CD14-positive monocyte (primary cell): ENCODE measurements around the gene ANP32B. TPM values are rescaled to one million over a fixed set of nuclear protein-coding genes. Genes with fewer than 3 reads are reported as not detected.

ENCODE experiments used
- DNase-seq, 3 donors: peaks; one replicate each; pipeline ENCODE4 v3.0.0-alpha.2; 2011 to 2022
- H2AFZ ChIP-seq: 2 replicates; pipeline ENCODE4 v1.6.0; 2012; ENCODE audit warnings: mild to moderate bottlenecking, low read depth, low read length, inconsistent platforms; ENCODE audit not compliant: insufficient read depth, poor library complexity, severe bottlenecking
- H3K27ac ChIP-seq, 2 donors: 1 replicate in 1 of 2; 2 replicates in 1 of 2; pipeline ENCODE4 v1.5.1; 2012 to 2013; ENCODE audit warnings: low read length in 2 of 2, control low read depth in 1 of 2, inconsistent platforms in 1 of 2, low read depth in 1 of 2, mild to moderate bottlenecking in 1 of 2
- H3K27me3 ChIP-seq, 2 donors: one replicate each; pipeline versions ENCODE4 v1.6.0 to v1.6.1; 2011 to 2013; ENCODE audit warnings: low read length in 2 of 2; ENCODE audit not compliant: control insufficient read depth in 2 of 2, insufficient read depth in 2 of 2
- H3K36me3 ChIP-seq, 2 donors: replicated peaks in 1 of 2; 1 replicate in 1 of 2; 2 replicates in 1 of 2; pipeline versions ENCODE4 v1.5.1 to v1.6.1; 2012 to 2013; ENCODE audit warnings: low read length in 2 of 2, control low read depth in 1 of 2, inconsistent platforms in 1 of 2, mild to moderate bottlenecking in 1 of 2; ENCODE audit not compliant: insufficient read depth in 2 of 2, control insufficient read depth in 1 of 2
- H3K4me1 ChIP-seq, 2 donors: 1 replicate in 1 of 2; 2 replicates in 1 of 2; pipeline versions ENCODE4 v1.5.1 to v1.6.1; 2012 to 2013; ENCODE audit warnings: low read length in 2 of 2, control low read depth in 1 of 2, inconsistent platforms in 1 of 2, mild to moderate bottlenecking in 1 of 2, moderate library complexity in 1 of 2; ENCODE audit not compliant: insufficient read depth in 2 of 2, control insufficient read depth in 1 of 2
- H3K4me2 ChIP-seq: replicated peaks from 2 replicates; pipeline ENCODE3; 2012; ENCODE audit warnings: low read length, moderate library complexity, mild to moderate bottlenecking; ENCODE audit not compliant: poor library complexity, severe bottlenecking; ENCODE audit errors: extremely low read depth
- H3K4me3 ChIP-seq, 3 experiments: fragments of 200-600 bp in 1 of 3; sonication (generic) in 1 of 3; replicated peaks in 1 of 3; 1 replicate in 2 of 3; 2 replicates in 1 of 3; pipeline ENCODE4 v1.5.1; 2011 to 2013; ENCODE audit warnings: low read length in 3 of 3, mild to moderate bottlenecking in 3 of 3, control low read depth in 2 of 3, low read depth in 2 of 3, inconsistent platforms in 1 of 3, moderate library complexity in 1 of 3
- H3K79me2 ChIP-seq: 2 replicates; pipeline ENCODE4 v1.6.0; 2012; ENCODE audit warnings: mild to moderate bottlenecking, control low read depth, inconsistent platforms, low read length, moderate library complexity; ENCODE audit not compliant: insufficient read depth
- H3K9ac ChIP-seq: 2 replicates; pipeline ENCODE4 v1.6.0; 2017; ENCODE audit warnings: low read length, mild to moderate bottlenecking; ENCODE audit not compliant: insufficient read depth, poor library complexity, severe bottlenecking
- H3K9me3 ChIP-seq, 2 donors: replicated peaks in 1 of 2; 1 replicate in 1 of 2; 2 replicates in 1 of 2; pipeline versions ENCODE4 v1.5.1 to v1.6.1; 2012 to 2013; ENCODE audit warnings: low read length in 2 of 2, control low read depth in 1 of 2; ENCODE audit not compliant: control insufficient read depth in 1 of 2, insufficient read depth in 1 of 2
- H4K20me1 ChIP-seq: 2 replicates; pipeline ENCODE4 v1.6.0; 2012; ENCODE audit warnings: mild to moderate bottlenecking, low read length, control low read depth, moderate library complexity; ENCODE audit not compliant: insufficient read depth
- H3K27ac Mint-ChIP-seq, 7 donors: one replicate each; pipeline ENCODE4 v1.8.0; 2020; ENCODE audit warnings: mild to moderate bottlenecking in 7 of 7, mixed read lengths in 7 of 7, moderate library complexity in 6 of 7, inconsistent platforms in 2 of 7
- H3K27me3 Mint-ChIP-seq, 3 donors: one replicate each; pipeline ENCODE4 v1.8.0; 2021 to 2022; ENCODE audit warnings: low read depth in 3 of 3, mild to moderate bottlenecking in 3 of 3, mixed read lengths in 3 of 3, moderate library complexity in 3 of 3, inconsistent platforms in 1 of 3
- H3K36me3 Mint-ChIP-seq, 2 donors: one replicate each; pipeline ENCODE4 v1.8.0; 2020; ENCODE audit warnings: mixed read lengths in 2 of 2, inconsistent platforms in 1 of 2, mild to moderate bottlenecking in 1 of 2
- H3K4me1 Mint-ChIP-seq: one replicate; pipeline ENCODE4 v1.8.0; 2020; ENCODE audit warnings: mild to moderate bottlenecking, mixed read lengths
- H3K4me3 Mint-ChIP-seq, 2 donors: one replicate each; pipeline ENCODE4 v1.8.0; 2020; ENCODE audit warnings: mild to moderate bottlenecking in 2 of 2, mixed read lengths in 2 of 2, moderate library complexity in 1 of 2
- H3K9me3 Mint-ChIP-seq, 7 donors: one replicate each; pipeline ENCODE4 v1.8.0; 2020 to 2022; ENCODE audit warnings: mixed read lengths in 7 of 7, mild to moderate bottlenecking in 6 of 7, moderate library complexity in 6 of 7, inconsistent platforms in 2 of 7
- WGBS: methylation state at CpG from one replicate; pipeline ENCODE4 v1.1.5; 2013; ENCODE audit warnings: missing lambda C conversion rate; ENCODE audit not compliant: insufficient coverage; 5-methylcytosine and 5-hydroxymethylcytosine counted together
- intact Hi-C, 2 donors: fragments of 100-400 bp; cut with micrococcal nuclease; formaldehyde crosslinking; loops; one replicate each; pipeline versions ENCODE4 v1.15.0 to v1.15.1; 2023
- polyA plus RNA-seq, 3 donors: library from polyadenylated mRNA; depleted of rRNA in 1 of 3; unstranded in 2 of 3; stranded (reverse) in 1 of 3; fragments of 300-500 nt in 2 of 3; fragments of >200 nt in 1 of 3; fragmentation: Illumina TruSeq in 2 of 3; gene quantifications; 1 replicate in 2 of 3; 2 replicates in 1 of 3; pipeline ENCODE4 v1.2.3, GENCODE V29; 2012 to 2021
- TF ChIP-seq, protein P1 (sequence below): fragments of 200-600 bp; IDR thresholded peaks from one replicate; pipeline ENCODE4 v1.8.0; 2022; ENCODE audit warnings: antibody characterized with exemption, mild to moderate bottlenecking

ANP32B gene
- polyA plus RNA-seq, 3 donors = 29.7 to 40.7 (median 30.8) TPM

DNA sequence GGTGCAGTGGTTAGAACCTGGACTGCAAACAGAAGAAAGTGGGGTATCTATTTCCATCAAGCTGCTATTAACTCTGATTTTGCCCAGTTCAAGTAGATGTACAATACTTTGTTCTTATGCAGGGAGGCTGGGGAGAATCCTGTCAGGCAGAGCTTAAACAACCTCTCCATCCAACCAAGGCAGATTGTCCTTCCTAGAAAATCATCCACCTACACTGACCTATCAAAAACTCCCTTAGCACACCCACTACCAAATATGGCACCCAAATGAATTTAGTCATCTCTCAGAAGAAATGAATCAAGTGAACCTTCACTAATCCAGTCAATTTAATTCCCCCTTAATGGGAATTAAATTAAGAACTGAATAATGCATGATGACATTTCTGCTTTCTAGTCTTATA, 26.8 kb upstream of the ANP32B start:
- no peaks in the 10 kb centered on the region for H3K4me1 ChIP-seq
- Mint-ChIP-seq H3K4me1 (no peaks in the 10 kb centered on the region), H3K4me3 (no peak overlapping the region), H3K36me3 (no peaks in the 10 kb centered on the region), H3K27me3 (peaks cover 0 to 3% (median 0%) of the 10 kb centered on the region in 3 donors), H3K27ac (no peak overlapping the region), H3K9me3 (peaks cover 0 to 2% (median 0%) of the 10 kb centered on the region in 7 donors)
- no peaks in the 10 kb centered on the region for H3K27me3 ChIP-seq
- H3K27ac ChIP-seq = no peak overlapping the region
- no peaks in the 10 kb centered on the region for H3K79me2 ChIP-seq
- no peak overlapping the region for H2AFZ ChIP-seq
- intact Hi-C loops = no loop called here
- no peaks in the 10 kb centered on the region for H3K9me3 ChIP-seq
- no peaks in the 10 kb centered on the region for H3K36me3 ChIP-seq
- no peak for DNase-seq
- no peak overlapping the region for H3K4me2 ChIP-seq
- TF ChIP-seq, protein P1, sequence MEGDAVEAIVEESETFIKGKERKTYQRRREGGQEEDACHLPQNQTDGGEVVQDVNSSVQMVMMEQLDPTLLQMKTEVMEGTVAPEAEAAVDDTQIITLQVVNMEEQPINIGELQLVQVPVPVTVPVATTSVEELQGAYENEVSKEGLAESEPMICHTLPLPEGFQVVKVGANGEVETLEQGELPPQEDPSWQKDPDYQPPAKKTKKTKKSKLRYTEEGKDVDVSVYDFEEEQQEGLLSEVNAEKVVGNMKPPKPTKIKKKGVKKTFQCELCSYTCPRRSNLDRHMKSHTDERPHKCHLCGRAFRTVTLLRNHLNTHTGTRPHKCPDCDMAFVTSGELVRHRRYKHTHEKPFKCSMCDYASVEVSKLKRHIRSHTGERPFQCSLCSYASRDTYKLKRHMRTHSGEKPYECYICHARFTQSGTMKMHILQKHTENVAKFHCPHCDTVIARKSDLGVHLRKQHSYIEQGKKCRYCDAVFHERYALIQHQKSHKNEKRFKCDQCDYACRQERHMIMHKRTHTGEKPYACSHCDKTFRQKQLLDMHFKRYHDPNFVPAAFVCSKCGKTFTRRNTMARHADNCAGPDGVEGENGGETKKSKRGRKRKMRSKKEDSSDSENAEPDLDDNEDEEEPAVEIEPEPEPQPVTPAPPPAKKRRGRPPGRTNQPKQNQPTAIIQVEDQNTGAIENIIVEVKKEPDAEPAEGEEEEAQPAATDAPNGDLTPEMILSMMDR = no peak
- H3K4me3 ChIP-seq = no peak overlapping the region
- H3K9ac ChIP-seq = no peak overlapping the region
- no peaks in the 10 kb centered on the region for H4K20me1 ChIP-seq

DNA sequence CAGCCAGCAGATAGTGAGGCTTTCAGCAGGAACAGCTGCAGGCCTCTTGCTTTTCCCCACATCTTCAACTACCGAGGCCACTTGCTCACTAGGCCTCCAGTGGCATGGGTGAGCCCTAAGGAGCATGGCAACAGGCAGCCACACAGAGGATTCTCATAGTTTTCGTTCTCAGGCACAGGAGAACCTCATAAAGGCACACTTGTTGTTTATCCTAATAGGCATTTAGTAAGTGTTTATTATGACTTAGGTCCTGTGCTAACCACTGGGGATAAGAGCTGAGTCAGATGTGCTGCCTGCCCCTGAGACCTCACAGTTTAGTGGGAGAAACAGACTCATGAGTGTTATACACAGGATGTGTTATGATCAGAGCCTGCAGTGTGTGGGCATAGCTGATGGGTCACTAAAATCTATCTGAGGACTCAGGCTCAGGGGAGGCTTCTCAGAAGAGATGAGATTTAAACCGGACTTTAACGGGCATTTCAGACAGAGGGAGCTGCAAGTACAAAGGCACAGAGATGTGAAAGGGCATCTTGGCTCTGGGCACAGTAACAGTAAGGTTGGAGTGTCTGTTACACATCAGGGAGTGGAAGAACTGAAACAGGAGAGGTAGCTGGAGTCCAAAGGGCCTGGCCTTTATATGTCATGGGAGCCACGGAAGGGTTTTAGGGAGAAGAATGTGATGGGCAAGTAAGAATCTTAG, 24.2 kb upstream of the ANP32B start:
- H3K4me3 Mint-ChIP-seq = no peak overlapping the region
- Histone ChIP-seq H4K20me1 (no peaks in the 10 kb centered on the region), H3K27me3 (no peaks in the 10 kb centered on the region), H3K9me3 (no peaks in the 10 kb centered on the region), H3K4me3 (no peak overlapping the region), H3K27ac (no peak overlapping the region), H3K4me1 (no peaks in the 10 kb centered on the region), H3K79me2 (no peaks in the 10 kb centered on the region), H3K4me2 (no peak overlapping the region), H3K9ac (no peak overlapping the region), H2AFZ (no peak overlapping the region), H3K36me3 (no peaks in the 10 kb centered on the region)
- DNase-seq = no peak
- H3K27me3 Mint-ChIP-seq = peaks cover 0 to 2% (median 2%) of the 10 kb centered on the region in 3 donors
- TF ChIP-seq, protein P1 = no peak
- H3K4me1 Mint-ChIP-seq = no peaks in the 10 kb centered on the region
- no peaks in the 10 kb centered on the region for H3K9me3 Mint-ChIP-seq
- H3K27ac Mint-ChIP-seq = peak overlapping the region in 2 of 7 donors; percentile 16 to 66
- H3K36me3 Mint-ChIP-seq = no peaks in the 10 kb centered on the region
- 89% methylated on average over 5 of the region's 5 CpGs for WGBS
- intact Hi-C loops = no loop called here
